ENCODE data around the gene LRRC3.

- TF ChIP-seq CTCF (IDR thresholded peaks at IDR 0.05) (no peak), POLR2A (IDR thresholded peaks at IDR 0.05) (no peak)
Observed at GRCh38 chr21:44489962-44490361, 34.7 kb downstream of the LRRC3 start.
